ENCODE data around the gene RILPL2. TPM values are rescaled to one million over a fixed set of nuclear protein-coding genes. Genes with fewer than 3 reads are reported as not detected.
"Not testable (repeated sequence)": the region's sequence is repeated elsewhere in the genome, so short reads cannot be mapped to it uniquely, and the experiment has no call there.

RILPL2 gene
- total RNA-seq, 1 experiment from 2014 or later: 2.2 TPM

GRCh38 chr12:123468786-123469185 lies 32.3 kb upstream of the RILPL2 start:
- H3K9me3 ChIP-seq (replicated peaks): no peaks in the 10 kb centered on the region
- DNase-seq: no peak
- no peaks in the 10 kb centered on the region for H3K27me3 ChIP-seq
- no peak overlapping the region for H3K4me3 ChIP-seq
- H3K27ac ChIP-seq: no peak overlapping the region
- H3K36me3 ChIP-seq: no peaks in the 10 kb centered on the region; the same call in 1 of the 2 replicates
- H3K4me1 ChIP-seq: no peaks in the 10 kb centered on the region

GRCh38 chr12:123465084-123465483 lies 28.6 kb upstream of the RILPL2 start:
- no peaks in the 10 kb centered on the region for H3K36me3 ChIP-seq
- no peak overlapping the region for H3K27ac ChIP-seq

GRCh38 chr12:123463174-123463573 lies 26.7 kb upstream of the RILPL2 start:
- H3K9me3 ChIP-seq (replicated peaks); DNase-seq; H3K27ac ChIP-seq: not testable (repeated sequence)

More at GRCh38 chr12:123465084-123465483, 28.6 kb upstream of the RILPL2 start:
- no peak for DNase-seq
- Histone ChIP-seq H3K9me3 (replicated peaks) (no peaks in the 10 kb centered on the region), H3K27me3 (no peaks in the 10 kb centered on the region), H3K4me3 (no peak overlapping the region), H3K4me1 (no peaks in the 10 kb centered on the region)

GRCh38 chr12:123457980-123458779 lies 21.7 kb upstream of the RILPL2 start, which contains the start of gene SNRNP35:
Gene SNRNP35 (plus strand): TSS chr12:123458139. CDS start chr12:123465541, 7,402 bp downstream.
- H3K36me3 ChIP-seq: no peaks in the 10 kb centered on the region
- peak; percentile 90 to 93 for DNase-seq
- H3K9me3 ChIP-seq (replicated peaks): no peaks in the 10 kb centered on the region
- H3K4me3 ChIP-seq: peak within 1 kb of the TSS; percentile 72
- H3K27me3 ChIP-seq: no peaks in the 10 kb centered on the region
- H3K27ac ChIP-seq: peak within 1 kb of the TSS; percentile 96
- H3K4me1 ChIP-seq: no peaks in the 10 kb centered on the region

More at GRCh38 chr12:123463174-123463573, 26.7 kb upstream of the RILPL2 start:
- H3K36me3 ChIP-seq, H3K4me1 ChIP-seq, H3K4me3 ChIP-seq, H3K27me3 ChIP-seq: not testable (repeated sequence)

- H3K36me3 ChIP-seq: no peaks in the 10 kb centered on the region
- H3K4me1 ChIP-seq: no peaks in the 10 kb centered on the region
- H3K9me3 ChIP-seq (replicated peaks): no peaks in the 10 kb centered on the region
- DNase-seq: peak in 1 of 2 experiments; percentile 41
- H3K27me3 ChIP-seq: no peaks in the 10 kb centered on the region
- H3K27ac ChIP-seq: no peak overlapping the region
- H3K4me3 ChIP-seq: no peak overlapping the region
Observed at GRCh38 chr12:123453165-123453564, 16.7 kb upstream of the RILPL2 start.

GRCh38 chr12:123452276-123452550 lies 15.7 kb upstream of the RILPL2 start:
- not testable (repeated sequence) for H3K27me3 ChIP-seq; DNase-seq; H3K9me3 ChIP-seq (replicated peaks); H3K27ac ChIP-seq; H3K36me3 ChIP-seq; H3K4me3 ChIP-seq; H3K4me1 ChIP-seq

GRCh38 chr12:123450636-123451035 lies 14.2 kb upstream of the RILPL2 start:
- Histone ChIP-seq H3K4me1 (no peaks in the 10 kb centered on the region), H3K9me3 (replicated peaks) (no peaks in the 10 kb centered on the region), H3K27me3 (no peaks in the 10 kb centered on the region), H3K36me3 (no peaks in the 10 kb centered on the region), H3K4me3 (no peak overlapping the region), H3K27ac (no peak overlapping the region)
- DNase-seq: no peak

- DNase-seq: no peak
- no peaks in the 10 kb centered on the region for H3K36me3 ChIP-seq
Observed at GRCh38 chr12:123449856-123450255, 13.4 kb upstream of the RILPL2 start.

GRCh38 chr12:123449249-123449733 lies 12.8 kb upstream of the RILPL2 start:
- Histone ChIP-seq H3K36me3 (no peaks in the 10 kb centered on the region), H3K27me3 (no peaks in the 10 kb centered on the region), H3K4me1 (no peaks in the 10 kb centered on the region), H3K9me3 (replicated peaks) (no peaks in the 10 kb centered on the region), H3K27ac (no peak overlapping the region), H3K4me3 (no peak overlapping the region)
- no peak for DNase-seq

More at GRCh38 chr12:123449856-123450255, 13.4 kb upstream of the RILPL2 start:
- no peaks in the 10 kb centered on the region for H3K27me3 ChIP-seq
- no peak overlapping the region for H3K27ac ChIP-seq
- H3K4me3 ChIP-seq: no peak overlapping the region
- no peaks in the 10 kb centered on the region for H3K4me1 ChIP-seq
- no peaks in the 10 kb centered on the region for H3K9me3 ChIP-seq (replicated peaks)

GRCh38 chr12:123446333-123446713 lies 9.8 kb upstream of the RILPL2 start:
- no peak for DNase-seq
- no peaks in the 10 kb centered on the region for H3K4me1 ChIP-seq
- no peak overlapping the region for H3K4me3 ChIP-seq
- H3K9me3 ChIP-seq (replicated peaks): no peaks in the 10 kb centered on the region
- H3K27ac ChIP-seq: no peak overlapping the region
- H3K36me3 ChIP-seq: no peaks in the 10 kb centered on the region
- H3K27me3 ChIP-seq: no peaks in the 10 kb centered on the region

GRCh38 chr12:123445388-123446332 lies 9.2 kb upstream of the RILPL2 start:
- DNase-seq: no peak
- Histone ChIP-seq H3K9me3 (replicated peaks) (no peaks in the 10 kb centered on the region), H3K4me3 (no peak overlapping the region), H3K36me3 (no peaks in the 10 kb centered on the region), H3K27ac (no peak overlapping the region), H3K4me1 (no peaks in the 10 kb centered on the region), H3K27me3 (no peaks in the 10 kb centered on the region)

GRCh38 chr12:123444092-123445026 lies 7.9 kb upstream of the RILPL2 start:
- Histone ChIP-seq H3K27me3 (no peaks in the 10 kb centered on the region), H3K36me3 (no peaks in the 10 kb centered on the region), H3K4me3 (no peak overlapping the region), H3K4me1 (no peaks in the 10 kb centered on the region), H3K27ac (no peak overlapping the region), H3K9me3 (replicated peaks) (no peaks in the 10 kb centered on the region)
- no peak for DNase-seq

GRCh38 chr12:123442774-123443173 lies 6.3 kb upstream of the RILPL2 start:
- Histone ChIP-seq H3K4me1 (no peaks in the 10 kb centered on the region), H3K36me3 (no peaks in the 10 kb centered on the region), H3K27me3 (no peaks in the 10 kb centered on the region), H3K27ac (no peak overlapping the region), H3K4me3 (no peak overlapping the region), H3K9me3 (replicated peaks) (no peaks in the 10 kb centered on the region)
- DNase-seq: no peak

GRCh38 chr12:123441523-123442164 lies 5.2 kb upstream of the RILPL2 start:
- no peaks in the 10 kb centered on the region for H3K27me3 ChIP-seq

More at GRCh38 chr12:123441523-123442164, 5.2 kb upstream of the RILPL2 start:
- no peaks in the 10 kb centered on the region for H3K4me1 ChIP-seq
- no peak for DNase-seq
- no peak overlapping the region for H3K4me3 ChIP-seq
- no peak overlapping the region for H3K27ac ChIP-seq
- H3K36me3 ChIP-seq: no peaks in the 10 kb centered on the region
- no peaks in the 10 kb centered on the region for H3K9me3 ChIP-seq (replicated peaks)

Data from SJCRH30 (cell line).